ENCODE data around the gene CXCR5.

The CXCR5 gene

GRCh38 chr11:118927554-118928100 lies 43.9 kb downstream of the CXCR5 start:
- ChIA-PET CTCF (interaction anchor here (0.6 to 10.4 kb wide), 22 partner anchors 9 to 267 kb away, joined by 3 to 108 read pairs (median 4); partner anchors contain the start of genes CENATAC and DDX6), POLR2A (interaction anchor here (0.6 to 3.5 kb wide), 6 partner anchors 15 to 137 kb away, joined by 3 to 43 read pairs (median 3); partner anchors contain the start of gene DDX6)
- peak overlapping the region; percentile 72 for H3K4me3 ChIP-seq (ENCODE audit: low read depth, low read length)
- TF ChIP-seq CTCF (IDR thresholded peaks at IDR 0.05; ENCODE audit: insufficient read depth, low read length, missing control alignments), result no peak
- no peak for DNase-seq (ENCODE audit: low read depth, low spot score)

- DNase-seq (ENCODE audit: low read depth, low spot score), result no peak
- H3K4me3 ChIP-seq (ENCODE audit: low read depth, low read length), result peak overlapping the region; percentile 72
- POLR2A ChIA-PET, result interaction anchor here (0.6 to 3.5 kb wide), 7 partner anchors 15 to 138 kb away, joined by 3 to 43 read pairs (median 3); partner anchors contain the start of gene DDX6
- peak; percentile 89 for TF ChIP-seq CTCF (IDR thresholded peaks at IDR 0.05; ENCODE audit: insufficient read depth, low read length, missing control alignments)
- CTCF ChIA-PET, result interaction anchor here (0.6 to 10.4 kb wide), 26 partner anchors 8 to 268 kb away, joined by 3 to 108 read pairs (median 4); partner anchors contain the start of genes CENATAC and DDX6
Measured at GRCh38 chr11:118928101-118928869, 44.6 kb downstream of the CXCR5 start.

GRCh38 chr11:118928870-118929500 lies 45.3 kb downstream of the CXCR5 start:
- TF ChIP-seq CTCF (IDR thresholded peaks at IDR 0.05; ENCODE audit: insufficient read depth, low read length, missing control alignments), result no peak
- peak overlapping the region; percentile 72 for H3K4me3 ChIP-seq (ENCODE audit: low read depth, low read length)
- POLR2A ChIA-PET, result interaction anchor here (0.6 to 3.5 kb wide), 6 partner anchors 16 to 173 kb away, joined by 3 to 43 read pairs (median 4); partner anchors contain the start of genes DDX6 and DPAGT1
- CTCF ChIA-PET, result interaction anchor here (0.9 to 10.4 kb wide), 20 partner anchors 8 to 268 kb away, joined by 3 to 108 read pairs (median 6); partner anchors contain the start of genes CENATAC and DDX6
- no peak for DNase-seq (ENCODE audit: low read depth, low spot score)

GRCh38 chr11:118929501-118930093 lies 45.9 kb downstream of the CXCR5 start:
- no peak for TF ChIP-seq CTCF (IDR thresholded peaks at IDR 0.05; ENCODE audit: insufficient read depth, low read length, missing control alignments)
- H3K4me3 ChIP-seq (ENCODE audit: low read depth, low read length), result peak overlapping the region; percentile 72
- ChIA-PET POLR2A (interaction anchor here (0.6 to 3.5 kb wide), 5 partner anchors 17 to 172 kb away, joined by 3 to 43 read pairs (median 5); partner anchors contain the start of genes DDX6 and DPAGT1), CTCF (interaction anchor here (0.7 to 10.4 kb wide), 22 partner anchors 10 to 311 kb away, joined by 3 to 108 read pairs (median 6); partner anchors contain the start of genes DDX6 and UPK2)
- DNase-seq (ENCODE audit: low read depth, low spot score), result no peak

- POLR2A ChIA-PET, result interaction anchor here (1.1 to 3.5 kb wide), 2 partner anchors 21 to 137 kb away, joined by 3 to 43 read pairs; no protein-coding TSS in a partner anchor
- peak; percentile 74 for TF ChIP-seq CTCF (IDR thresholded peaks at IDR 0.05; ENCODE audit: insufficient read depth, low read length, missing control alignments)
- no peak for DNase-seq (ENCODE audit: low read depth, low spot score)
Measured at GRCh38 chr11:118930094-118930712, 46.5 kb downstream of the CXCR5 start.

More at GRCh38 chr11:118930094-118930712, 46.5 kb downstream of the CXCR5 start:
- CTCF ChIA-PET, result interaction anchor here (0.7 to 10.4 kb wide), 30 partner anchors 10 to 321 kb away, joined by 3 to 108 read pairs (median 5); partner anchors contain the start of genes DDX6 and UPK2
- H3K4me3 ChIP-seq (ENCODE audit: low read depth, low read length), result peak overlapping the region; percentile 72
